Osteocyte (in vitro differentiated cells): ENCODE measurements around the gene DOK6. TPM values are rescaled to one million over a fixed set of nuclear protein-coding genes. Genes with fewer than 3 reads are reported as not detected.

Experiments used
- DNase-seq: peaks from one replicate; pipeline ENCODE4 v3.0.0; 2021; ENCODE audit warnings: mixed read lengths; ENCODE audit not compliant: unreplicated experiment; ENCODE audit errors: extremely low spot score
- H3K27ac Mint-ChIP-seq: one replicate; pipeline ENCODE4 v1.8.0; 2021; ENCODE audit warnings: mild to moderate bottlenecking, mixed read lengths; ENCODE audit not compliant: unreplicated experiment
- H3K27me3 Mint-ChIP-seq: one replicate; pipeline ENCODE4 v1.8.0; 2021; ENCODE audit warnings: mixed read lengths; ENCODE audit not compliant: unreplicated experiment
- H3K36me3 Mint-ChIP-seq: one replicate; pipeline ENCODE4 v1.8.0; 2021; ENCODE audit warnings: mixed read lengths; ENCODE audit not compliant: unreplicated experiment
- H3K4me1 Mint-ChIP-seq: one replicate; pipeline ENCODE4 v1.8.0; 2021; ENCODE audit warnings: mixed read lengths; ENCODE audit not compliant: unreplicated experiment
- H3K4me3 Mint-ChIP-seq: one replicate; pipeline ENCODE4 v1.8.0; 2021; ENCODE audit warnings: mild to moderate bottlenecking, moderate library complexity, mixed read lengths; ENCODE audit not compliant: unreplicated experiment
- H3K9me3 Mint-ChIP-seq: one replicate; pipeline ENCODE4 v1.8.0; 2021; ENCODE audit warnings: mixed read lengths; ENCODE audit not compliant: unreplicated experiment
- CTCF ChIP-seq: fragments of 200-600 bp; sonication (generic); IDR thresholded peaks from 2 replicates; pipeline ENCODE4 v1.5.0; 2021; ENCODE audit warnings: antibody characterized with exemption, mild to moderate bottlenecking, moderate library complexity
- total RNA-seq: library from RNA; stranded (reverse); gene quantifications from 2 replicates; pipeline ENCODE4 v1.2.1, GENCODE V29; 2021

DOK6 gene
- total RNA-seq, 1 donor from 2014 or later: 4.6 TPM

DNA sequence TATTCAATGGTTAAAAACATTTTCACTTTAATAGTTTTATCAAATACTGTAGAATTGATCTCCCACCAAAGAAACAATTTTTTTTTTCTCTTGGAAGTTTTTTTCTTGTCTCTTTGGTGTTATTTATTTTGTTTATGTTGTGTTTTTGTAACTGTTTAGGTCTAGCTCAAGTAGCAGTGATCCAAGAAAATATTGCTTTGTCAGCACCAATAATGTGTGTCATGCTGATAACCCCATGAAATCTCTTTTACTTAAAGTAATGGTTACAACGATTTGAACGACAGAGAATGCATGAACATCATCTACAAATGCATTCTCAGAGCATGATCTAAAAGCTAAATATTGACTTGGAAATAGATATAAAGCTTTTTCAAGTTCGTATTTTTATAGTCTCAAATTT, 122.9 kb downstream of the DOK6 start:
- H3K27ac Mint-ChIP-seq: no peak overlapping the region
- no peaks in the 10 kb centered on the region for H3K9me3 Mint-ChIP-seq
- no peak overlapping the region for H3K4me3 Mint-ChIP-seq
- H3K27me3 Mint-ChIP-seq: no peaks in the 10 kb centered on the region
- no peaks in the 10 kb centered on the region for H3K4me1 Mint-ChIP-seq
- H3K36me3 Mint-ChIP-seq: no peaks in the 10 kb centered on the region
- no peak for TF ChIP-seq CTCF
- no peak for DNase-seq

DNA sequence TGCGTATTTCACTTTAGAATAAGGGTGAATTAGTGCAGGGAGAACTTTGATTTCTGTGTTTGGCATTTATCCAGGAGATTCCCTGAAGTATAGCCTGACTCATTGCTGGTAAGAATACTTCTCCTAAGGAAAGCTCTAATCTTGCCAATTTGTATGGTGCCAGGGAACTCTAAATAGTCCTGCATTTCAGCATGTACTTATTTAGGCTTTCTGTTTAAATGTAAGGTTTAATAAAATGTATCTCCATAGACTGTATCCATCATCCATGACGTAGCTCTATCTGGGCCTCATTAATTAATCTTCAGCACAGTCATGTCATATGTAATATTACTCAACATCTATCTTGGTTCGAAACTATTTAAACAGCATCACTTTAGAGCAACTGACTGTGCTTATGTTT, 127.7 kb downstream of the DOK6 start:
- Mint-ChIP-seq H3K4me1 (no peaks in the 10 kb centered on the region), H3K27me3 (no peaks in the 10 kb centered on the region), H3K27ac (no peak overlapping the region), H3K4me3 (no peak overlapping the region), H3K36me3 (no peaks in the 10 kb centered on the region), H3K9me3 (no peaks in the 10 kb centered on the region)
- no peak for TF ChIP-seq CTCF
- no peak for DNase-seq

DNA sequence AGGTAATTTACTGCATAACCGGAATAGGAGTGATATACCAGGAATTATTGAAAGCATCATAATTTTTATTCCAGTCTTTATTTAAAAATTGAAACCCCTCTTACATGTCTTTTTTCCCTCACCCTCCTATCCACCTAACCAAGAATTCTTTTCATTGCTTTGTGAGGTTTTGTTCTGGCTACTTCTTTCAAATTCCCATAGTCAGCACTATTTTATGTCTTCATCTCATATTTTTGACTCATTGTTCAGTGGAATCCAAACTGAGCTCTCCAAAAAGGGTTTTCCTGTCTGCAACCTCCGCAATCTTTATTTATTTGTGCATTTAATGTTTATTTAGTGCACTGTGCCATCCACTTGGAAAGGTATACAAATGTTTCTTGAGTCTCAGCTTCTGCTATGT, 128.5 kb downstream of the DOK6 start:
- no peak for TF ChIP-seq CTCF
- Mint-ChIP-seq H3K4me3 (no peak overlapping the region), H3K9me3 (no peaks in the 10 kb centered on the region), H3K27ac (no peak overlapping the region), H3K36me3 (no peaks in the 10 kb centered on the region), H3K27me3 (no peaks in the 10 kb centered on the region), H3K4me1 (no peaks in the 10 kb centered on the region)
- DNase-seq: no peak

DNA sequence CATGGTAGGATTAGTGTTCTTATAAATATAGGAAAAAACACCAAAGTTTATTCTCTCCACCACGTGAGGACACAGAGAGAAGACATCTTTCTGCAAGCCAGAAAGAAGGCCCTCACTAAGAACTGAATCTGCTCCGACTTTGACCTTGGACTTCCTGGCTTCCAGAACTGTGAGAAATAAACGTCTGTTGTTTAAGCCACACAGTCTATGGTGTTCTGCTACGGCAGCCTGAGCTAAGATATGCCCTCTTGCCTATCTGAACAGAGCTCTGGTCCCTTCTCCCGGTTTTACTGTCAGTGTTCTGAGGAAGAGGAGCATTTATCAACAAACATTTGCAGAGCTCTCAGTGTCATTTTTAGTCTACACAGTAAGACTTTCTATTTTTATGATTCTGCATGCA, 131.3 kb downstream of the DOK6 start:
- Mint-ChIP-seq H3K4me3 (no peak overlapping the region), H3K36me3 (no peaks in the 10 kb centered on the region), H3K4me1 (no peaks in the 10 kb centered on the region), H3K27ac (no peak overlapping the region), H3K27me3 (no peaks in the 10 kb centered on the region), H3K9me3 (no peaks in the 10 kb centered on the region)
- no peak for TF ChIP-seq CTCF
- DNase-seq: no peak

- no peak overlapping the region for H3K27ac Mint-ChIP-seq
- peaks cover 2% of the 10 kb centered on the region for H3K4me1 Mint-ChIP-seq
- no peak for DNase-seq
- no peaks in the 10 kb centered on the region for H3K36me3 Mint-ChIP-seq
- H3K4me3 Mint-ChIP-seq: no peak overlapping the region
- TF ChIP-seq CTCF: no peak
- H3K9me3 Mint-ChIP-seq: peaks cover 5% of the 10 kb centered on the region
- peaks cover 2% of the 10 kb centered on the region for H3K27me3 Mint-ChIP-seq
These were observed 136.5 kb downstream of the DOK6 start for GRCh38 chr18:69537183-69537582.
